HG03575 (cell line): Measurements from ENCODE around the gene ST8SIA4.
"Not testable (repeated sequence)": the region's sequence is repeated elsewhere in the genome, so short reads cannot be mapped to it uniquely, and the experiment has no call there.

Source experiments
- ATAC-seq: cut with Tn5 transposase; IDR thresholded peaks from one replicate; pipeline ENCODE4 v1.9.1; 2021; ENCODE audit not compliant: unreplicated experiment, insufficient number of reproducible peaks, low FRiP score; ENCODE audit errors: extremely low read depth

ST8SIA4 gene

DNA sequence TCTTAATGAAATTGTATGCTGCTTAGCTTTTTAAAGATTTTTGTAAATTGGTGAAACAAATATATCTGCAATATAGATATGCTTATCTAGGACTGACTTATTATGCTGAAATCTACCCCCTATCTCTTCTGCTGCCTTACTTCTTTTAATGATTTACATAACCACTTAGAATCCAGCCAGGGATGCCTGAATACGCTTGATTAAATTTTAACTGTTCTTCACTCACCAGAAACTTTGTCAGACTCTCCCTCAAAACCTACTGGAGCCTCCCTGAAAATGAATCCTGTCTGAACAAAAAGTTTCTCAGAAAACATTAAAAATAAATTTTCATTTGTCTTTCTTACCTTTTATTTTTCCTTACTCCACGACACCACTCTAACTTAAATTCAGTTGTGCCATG lies 111.7 kb downstream of the ST8SIA4 start:
- ATAC-seq: no peak

DNA sequence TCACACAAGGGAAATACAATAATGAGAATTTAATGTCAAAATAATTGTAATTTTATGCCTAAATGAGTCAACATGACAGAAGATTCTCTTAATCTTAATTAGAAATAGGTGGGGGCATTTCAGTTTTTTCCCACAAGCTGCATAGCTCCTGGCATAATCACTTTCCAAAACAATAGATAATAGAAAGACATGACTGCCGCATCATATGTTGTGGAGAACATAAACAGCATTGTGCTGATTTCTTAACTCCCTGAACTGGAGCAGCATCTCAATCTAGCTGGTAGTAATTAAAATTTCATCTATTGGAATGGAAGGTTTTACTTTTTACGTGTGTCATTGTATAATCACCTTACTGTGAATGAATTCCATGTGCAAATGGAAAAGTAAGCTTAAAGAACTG lies 112.1 kb downstream of the ST8SIA4 start:
- ATAC-seq: no peak

DNA sequence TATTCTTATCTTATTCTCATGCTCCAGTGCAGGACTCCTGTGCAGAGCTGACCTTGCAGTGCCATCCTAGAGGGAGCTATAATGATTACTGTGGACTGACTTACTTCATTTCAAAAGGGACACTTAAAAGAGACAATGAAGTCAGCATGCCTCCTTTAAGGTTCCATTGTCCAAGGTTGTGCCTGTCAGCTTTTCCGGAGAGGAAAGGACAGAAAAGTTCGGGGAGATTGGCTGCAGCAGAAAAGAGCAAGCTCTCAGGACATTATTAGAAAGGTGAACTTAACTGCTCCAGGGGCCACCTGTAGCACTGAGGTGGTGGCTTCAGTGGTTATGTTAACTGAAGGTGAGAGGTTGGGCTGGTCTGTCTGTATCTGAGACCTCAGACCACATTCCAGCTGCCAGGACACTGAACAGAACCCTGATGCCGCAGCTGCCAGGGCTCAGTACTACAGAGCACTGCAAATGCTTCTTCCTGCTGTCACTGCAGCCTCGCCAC lies 112.9 kb downstream of the ST8SIA4 start:
- ATAC-seq: no peak

DNA sequence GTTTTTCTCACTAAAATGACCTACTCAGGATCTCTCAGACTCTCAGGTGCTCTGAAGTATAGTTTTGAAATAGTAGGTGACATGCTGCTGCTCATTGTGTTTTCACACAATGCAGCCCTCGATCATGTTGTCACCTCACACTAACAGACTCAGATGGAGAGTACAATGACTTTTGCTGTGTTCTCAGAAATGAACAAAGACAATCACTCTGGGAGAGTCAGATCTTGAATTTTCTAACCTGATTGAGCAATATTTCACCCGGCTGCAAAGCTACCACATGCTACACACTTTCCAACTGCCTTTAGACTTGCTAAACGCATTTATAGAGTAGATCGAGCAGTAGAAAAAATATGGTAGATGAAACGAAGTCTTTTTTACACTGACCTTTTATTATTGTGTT lies 113.4 kb downstream of the ST8SIA4 start:
- no peak for ATAC-seq

DNA sequence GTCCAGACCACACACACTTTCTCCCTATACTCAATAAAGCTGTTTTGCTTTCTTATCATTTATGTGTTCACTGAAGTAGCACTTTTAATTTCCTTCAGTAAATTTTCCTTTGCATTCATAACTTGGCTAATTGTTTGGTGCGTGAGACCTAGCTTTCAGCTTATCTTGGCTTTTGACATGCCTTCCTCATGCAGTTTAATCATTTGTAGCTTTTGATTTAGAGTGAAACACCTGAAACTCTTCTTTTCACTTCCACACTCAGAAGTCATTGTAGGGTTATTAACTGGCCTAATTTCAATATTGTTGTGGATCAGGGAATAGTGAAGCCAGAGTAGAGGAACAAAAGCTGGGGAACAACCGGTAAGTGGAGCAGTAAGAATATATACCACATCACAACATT lies 114.7 kb downstream of the ST8SIA4 start:
- ATAC-seq: no peak

DNA sequence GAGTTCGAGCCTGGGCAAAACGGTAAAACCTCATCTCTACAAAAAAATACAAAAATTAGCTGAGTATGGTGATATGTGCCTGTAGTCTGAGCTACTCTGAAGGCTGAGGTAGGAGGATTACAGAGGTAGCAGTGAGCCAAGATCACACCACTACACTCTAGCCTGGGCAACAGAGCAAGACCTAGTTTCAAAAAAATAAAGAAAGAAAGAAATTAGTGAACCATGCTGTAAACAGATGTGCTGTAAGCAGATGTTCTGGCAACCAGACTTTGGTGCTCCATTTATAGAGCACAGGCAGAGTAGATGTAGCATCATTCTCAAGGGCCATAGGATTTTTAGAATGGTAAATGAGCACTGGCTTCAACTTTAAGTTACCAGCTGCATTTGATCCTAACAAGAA lies 115.4 kb downstream of the ST8SIA4 start:
- ATAC-seq: peak; percentile 81

DNA sequence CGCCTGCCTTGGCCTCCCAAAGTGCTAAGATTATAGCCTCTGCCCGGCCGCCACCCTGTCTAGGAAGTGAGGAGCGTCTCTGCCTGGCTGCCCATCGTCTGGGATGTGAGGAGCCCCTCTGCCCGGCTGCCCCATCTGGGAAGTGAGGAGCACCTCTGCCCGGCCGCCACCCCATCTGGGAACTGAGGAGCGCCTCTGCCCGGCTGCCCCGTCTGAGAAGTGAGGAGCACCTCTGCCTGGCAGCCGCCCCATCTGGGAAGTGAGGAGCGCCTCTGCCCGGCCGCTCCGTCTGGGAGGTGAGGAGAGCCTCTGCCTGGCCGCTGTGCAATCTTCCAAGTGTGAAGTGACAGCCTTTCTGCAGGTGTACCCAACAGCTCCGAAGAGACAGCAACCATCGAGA lies 117.5 kb downstream of the ST8SIA4 start:
- ATAC-seq: not testable (repeated sequence)

DNA sequence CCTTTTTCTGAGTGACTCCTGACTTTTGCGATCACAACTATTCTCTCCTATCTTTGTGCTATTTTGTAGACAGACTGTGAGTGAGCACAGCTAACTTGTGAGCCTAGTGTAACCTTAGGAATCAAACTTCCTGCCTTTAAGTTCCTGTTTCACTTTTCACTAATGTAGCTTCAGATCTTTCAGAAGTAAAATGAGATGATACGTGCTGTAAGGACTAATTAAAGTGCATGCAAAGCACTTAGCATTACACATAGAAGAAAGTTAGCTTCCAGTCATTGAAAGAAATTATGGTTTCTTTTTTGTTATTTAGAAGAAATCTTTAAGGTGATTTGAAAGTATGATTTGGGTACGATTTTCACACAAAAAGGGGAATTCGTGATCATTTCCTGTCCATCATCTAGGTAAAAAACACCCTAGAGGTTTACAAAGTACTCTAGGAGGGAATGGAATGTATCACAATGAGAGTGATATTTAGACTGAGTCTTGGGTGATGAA lies 122.7 kb downstream of the ST8SIA4 start:
- ATAC-seq: peak; percentile 55

DNA sequence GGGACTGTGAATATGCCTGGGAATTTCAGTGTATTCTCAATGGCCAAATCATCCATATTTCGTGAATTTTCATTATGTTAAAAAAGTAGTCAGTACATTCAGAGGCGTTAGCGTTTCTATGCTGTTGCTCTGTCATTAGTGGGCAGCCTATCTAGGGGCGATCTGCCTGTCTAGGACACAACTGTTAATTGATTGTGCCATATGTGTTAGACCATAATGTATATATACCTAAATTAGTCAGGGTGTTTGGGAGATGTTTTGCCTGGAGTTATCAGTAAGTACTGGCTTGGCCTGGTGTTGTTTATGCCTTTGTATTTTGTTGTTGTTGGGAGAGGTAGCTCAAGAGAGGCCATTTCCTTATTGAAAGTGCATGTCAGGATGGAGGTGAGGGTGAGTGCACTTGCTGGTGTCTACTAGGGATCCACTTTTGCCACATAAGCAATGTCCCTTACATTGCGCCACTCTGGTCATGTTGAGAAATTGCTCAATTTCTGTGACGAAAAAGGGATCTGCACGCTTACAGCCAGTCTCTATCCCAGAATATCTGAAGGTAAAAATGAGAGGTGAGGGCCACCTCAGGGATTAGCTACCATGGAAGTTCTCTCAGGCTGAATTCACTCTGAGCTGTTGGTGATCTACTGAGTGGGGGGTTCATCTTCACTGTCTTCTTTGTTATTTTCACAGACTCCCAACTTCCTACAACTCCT lies 123.3 kb downstream of the ST8SIA4 start:
- no peak for ATAC-seq

DNA sequence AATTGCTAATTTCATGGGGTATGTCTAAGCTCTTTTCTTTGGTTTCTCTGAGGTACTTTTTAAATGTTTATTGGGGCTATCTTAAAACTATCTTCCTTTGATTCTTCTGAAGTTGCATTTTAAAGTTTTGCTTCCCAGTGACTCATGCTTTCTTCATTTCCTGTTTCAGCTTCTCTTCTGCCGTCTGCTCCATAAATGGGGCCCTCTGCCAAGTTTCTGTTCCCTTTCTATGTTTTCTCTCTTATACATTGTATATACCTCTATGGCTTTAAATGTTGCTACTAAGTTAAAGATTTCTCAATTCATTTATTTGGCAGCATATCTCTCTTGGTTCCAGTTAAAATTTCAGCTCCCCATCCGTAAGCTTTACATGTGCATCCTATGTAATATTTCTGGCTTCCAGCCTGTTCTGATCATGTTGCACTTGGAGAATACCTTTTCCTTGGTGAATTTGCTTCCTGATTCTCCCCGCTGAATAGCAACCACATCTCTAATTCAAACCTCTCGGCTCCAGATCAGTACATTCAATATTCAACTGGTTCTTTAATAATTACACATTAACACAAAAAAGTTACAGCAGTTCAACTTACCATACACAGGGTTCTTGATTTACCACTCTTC lies 125.3 kb downstream of the ST8SIA4 start:
- ATAC-seq: peak; percentile 89

DNA sequence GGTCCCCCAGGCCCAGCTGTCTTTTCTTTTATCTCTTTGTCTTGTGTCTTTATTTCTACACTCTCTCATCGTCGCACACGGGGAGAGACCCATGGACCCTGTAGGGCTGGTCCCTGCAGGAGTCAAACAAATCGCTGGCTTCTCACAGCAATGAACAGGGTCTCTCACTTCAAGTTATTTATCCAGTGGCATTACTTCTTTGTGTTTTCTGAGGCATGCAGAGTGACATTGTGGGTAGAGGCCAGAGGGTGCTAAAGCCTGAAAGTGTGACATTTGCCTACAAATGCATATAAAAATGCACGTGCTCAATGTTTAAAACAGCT lies 127.6 kb downstream of the ST8SIA4 start:
- ATAC-seq: no peak

DNA sequence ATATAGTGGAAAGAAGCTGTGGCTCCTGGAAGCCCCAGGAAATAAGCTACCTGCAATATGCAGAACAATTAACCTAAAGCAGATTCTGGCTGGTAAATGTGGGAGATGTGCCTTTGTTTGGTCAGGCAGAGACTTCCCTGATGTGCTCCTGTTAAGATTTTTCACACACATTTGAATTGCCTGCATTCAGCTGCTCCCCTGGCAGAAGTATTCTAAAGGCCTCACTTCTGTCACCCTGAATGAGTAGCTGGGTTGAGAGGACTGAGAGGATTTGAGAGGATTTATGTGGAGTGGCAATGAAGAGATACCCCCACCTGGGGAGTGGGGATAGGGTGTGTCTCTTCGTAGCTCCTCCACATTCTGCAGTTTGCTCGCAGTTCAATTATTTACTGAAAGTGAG lies 130.5 kb downstream of the ST8SIA4 start:
- no peak for ATAC-seq

DNA sequence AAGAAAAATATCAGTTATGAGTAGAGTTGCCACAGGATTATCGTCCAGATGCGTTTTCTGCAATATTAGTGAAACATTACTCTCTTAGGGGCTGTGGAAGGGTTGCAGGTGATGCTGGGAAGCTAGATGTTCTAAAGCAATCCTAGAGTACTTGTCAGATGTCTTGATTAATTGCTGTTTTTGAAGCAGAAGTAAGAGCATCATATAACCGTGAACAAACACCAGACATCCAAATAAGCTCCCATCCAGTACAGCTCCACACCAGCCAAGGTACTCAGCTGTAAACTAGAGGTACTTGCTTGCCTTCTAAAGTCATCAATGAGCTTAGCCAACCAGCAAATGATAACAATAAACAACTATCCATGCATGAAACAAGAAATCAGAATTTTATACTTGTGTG lies 131.1 kb downstream of the ST8SIA4 start:
- ATAC-seq: no peak

DNA sequence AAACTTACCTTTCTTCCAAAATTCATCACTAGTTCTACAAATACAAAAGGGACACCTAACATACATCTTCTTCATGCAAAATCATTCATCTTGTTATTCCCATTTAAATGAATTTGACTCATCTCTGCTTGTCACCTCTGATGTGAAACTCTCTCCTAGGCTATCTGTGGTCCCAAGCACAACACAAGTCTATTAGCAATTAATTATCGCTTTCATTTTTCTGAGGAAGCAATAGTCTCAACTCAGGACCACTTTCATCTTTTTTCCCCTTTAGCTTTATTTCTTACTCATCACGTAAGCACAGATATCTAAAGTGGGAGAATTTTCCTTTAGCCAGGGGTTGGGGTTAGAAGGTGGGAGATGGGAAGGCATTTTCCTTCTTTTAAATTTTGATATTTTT lies 131.9 kb downstream of the ST8SIA4 start:
- ATAC-seq: no peak

DNA sequence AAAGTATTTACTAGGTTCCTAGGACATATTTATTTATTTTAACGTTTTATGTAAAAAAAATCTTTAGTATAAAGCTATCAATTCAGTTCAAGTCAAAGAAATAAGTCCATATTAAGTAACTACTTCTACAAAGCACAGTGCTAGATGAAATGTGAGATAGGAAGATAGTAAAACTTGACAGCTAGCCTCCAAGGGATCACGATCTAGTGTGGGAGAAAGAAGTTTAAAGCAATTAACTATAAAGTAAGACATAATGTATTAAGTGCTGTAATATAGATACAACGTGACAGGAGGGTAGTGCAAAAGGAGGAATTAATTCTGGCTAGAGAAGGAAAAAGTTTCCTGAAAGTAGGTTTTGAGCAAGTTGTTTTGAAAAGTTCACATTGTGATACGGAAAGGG lies 134.9 kb downstream of the ST8SIA4 start:
- ATAC-seq: no peak

DNA sequence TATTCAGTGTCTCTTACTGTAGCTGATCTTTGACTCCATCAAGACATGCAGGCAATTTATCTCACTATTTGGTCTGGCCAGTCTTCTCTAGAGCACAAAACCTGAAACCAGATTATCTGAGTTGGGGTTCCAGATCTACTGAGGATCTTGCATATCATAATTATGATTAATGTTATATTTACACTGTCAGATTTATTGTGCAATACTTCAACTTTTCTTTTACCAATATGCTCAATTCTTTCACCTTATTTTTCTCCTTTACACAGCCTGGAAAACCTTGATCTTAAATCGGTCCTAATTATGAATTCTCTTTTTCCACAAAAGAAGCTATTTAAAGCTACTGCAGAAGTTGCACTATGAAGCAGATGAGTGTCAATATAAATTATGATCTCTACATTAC lies 140.1 kb downstream of the ST8SIA4 start:
- no peak for ATAC-seq

DNA sequence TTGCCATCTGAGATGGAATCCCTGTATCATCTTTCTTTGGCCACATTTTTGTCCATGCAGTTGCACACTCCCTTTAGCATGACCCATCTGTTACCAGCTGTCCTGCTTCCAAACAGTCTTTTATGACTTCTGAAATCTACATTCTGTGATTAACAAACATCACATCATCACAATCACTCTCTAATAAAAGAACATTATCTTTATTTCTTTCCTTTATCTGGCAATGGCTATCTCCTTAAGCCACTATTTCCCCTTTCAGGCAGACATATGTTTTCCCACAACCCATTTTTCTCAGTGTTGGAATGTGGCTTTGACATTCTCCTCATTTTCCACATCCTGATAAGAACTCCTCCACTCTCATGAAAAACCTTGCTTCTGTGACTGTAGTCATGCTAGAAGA lies 141.0 kb downstream of the ST8SIA4 start:
- no peak for ATAC-seq

DNA sequence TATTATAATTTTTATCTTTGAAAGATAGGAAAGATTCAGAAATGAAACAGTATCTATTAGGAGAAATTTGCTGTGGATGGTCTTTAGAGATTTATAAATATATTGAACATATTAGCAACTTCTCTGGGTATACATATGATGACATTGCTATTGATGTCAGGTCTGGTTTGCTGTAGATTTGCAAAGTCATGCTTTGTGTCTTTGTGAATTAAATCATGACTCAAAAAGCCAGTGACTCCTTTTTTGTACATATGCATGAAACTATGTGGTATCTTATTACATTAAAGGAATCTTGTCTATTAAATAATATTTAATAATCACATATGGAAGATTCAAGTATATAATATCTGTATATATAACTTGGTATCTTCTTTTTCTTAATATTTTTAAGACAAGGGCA lies 141.9 kb downstream of the ST8SIA4 start:
- no peak for ATAC-seq

DNA sequence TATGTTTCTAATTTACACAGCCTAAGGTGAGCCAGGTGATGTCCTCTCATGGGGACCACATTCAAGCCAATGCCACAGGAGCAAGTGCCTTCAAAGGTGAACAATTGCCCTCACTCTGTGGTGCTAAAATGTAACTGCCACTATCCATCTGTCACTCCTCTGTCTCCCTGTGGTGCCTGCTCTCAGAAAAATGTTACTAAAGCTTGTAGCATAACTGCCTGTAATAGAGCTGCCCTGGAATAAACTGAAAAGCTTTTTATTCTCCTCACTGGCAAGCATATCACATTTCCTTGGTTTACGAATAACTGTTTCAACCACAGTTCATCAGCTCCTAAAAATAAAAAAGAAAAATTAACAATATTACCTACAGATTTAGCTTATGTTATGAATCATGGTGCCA lies 142.4 kb downstream of the ST8SIA4 start:
- no peak for ATAC-seq

DNA sequence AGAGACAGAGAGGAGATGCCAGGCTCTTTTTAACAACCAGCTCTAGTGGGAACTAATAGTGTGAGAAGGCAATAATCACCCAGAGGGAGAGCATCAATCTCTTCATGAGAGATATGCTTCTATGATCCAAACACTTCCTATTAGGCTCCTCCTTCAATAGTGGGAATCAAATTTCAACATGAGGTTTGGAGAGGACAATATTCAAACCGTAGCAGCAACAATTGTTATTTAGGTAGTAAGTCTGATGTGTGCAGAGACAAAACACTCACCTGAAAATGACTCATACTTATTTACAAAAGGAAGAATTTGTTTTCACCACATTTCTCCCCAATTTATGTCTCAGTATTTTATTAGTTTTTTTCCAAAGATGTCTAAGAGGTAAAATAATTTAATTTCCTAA lies 144.3 kb downstream of the ST8SIA4 start:
- ATAC-seq: no peak

DNA sequence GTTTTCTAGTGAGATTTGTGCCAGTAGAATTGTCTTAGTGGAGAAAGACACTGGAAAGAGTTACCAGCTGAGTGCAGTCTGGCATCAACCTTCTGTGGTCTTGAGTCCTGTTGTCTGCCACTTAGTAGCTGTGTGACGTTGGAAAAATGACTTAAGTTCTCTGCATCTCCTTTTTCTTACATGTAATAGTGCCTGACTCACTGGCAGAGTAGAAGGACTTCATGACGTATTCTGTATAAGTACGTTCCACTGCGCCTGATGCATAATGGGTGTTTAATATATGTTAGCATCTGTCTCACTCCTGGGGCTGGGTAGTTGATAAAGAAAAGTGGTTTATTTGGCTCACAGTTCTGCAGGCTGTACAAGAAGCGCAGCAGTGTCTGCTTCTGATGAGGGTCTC lies 144.8 kb downstream of the ST8SIA4 start:
- ATAC-seq: no peak
